GM19193 (cell line): ENCODE results near the gene CTNNBIP1.

ENCODE experiments used
- POLR2A ChIP-seq: IDR thresholded peaks from 4 replicates; pipeline ENCODE4 v1.6.1; 2011; ENCODE audit not compliant: insufficient read depth, insufficient read length; ENCODE audit errors: extremely low read depth

Gene CTNNBIP1

DNA sequence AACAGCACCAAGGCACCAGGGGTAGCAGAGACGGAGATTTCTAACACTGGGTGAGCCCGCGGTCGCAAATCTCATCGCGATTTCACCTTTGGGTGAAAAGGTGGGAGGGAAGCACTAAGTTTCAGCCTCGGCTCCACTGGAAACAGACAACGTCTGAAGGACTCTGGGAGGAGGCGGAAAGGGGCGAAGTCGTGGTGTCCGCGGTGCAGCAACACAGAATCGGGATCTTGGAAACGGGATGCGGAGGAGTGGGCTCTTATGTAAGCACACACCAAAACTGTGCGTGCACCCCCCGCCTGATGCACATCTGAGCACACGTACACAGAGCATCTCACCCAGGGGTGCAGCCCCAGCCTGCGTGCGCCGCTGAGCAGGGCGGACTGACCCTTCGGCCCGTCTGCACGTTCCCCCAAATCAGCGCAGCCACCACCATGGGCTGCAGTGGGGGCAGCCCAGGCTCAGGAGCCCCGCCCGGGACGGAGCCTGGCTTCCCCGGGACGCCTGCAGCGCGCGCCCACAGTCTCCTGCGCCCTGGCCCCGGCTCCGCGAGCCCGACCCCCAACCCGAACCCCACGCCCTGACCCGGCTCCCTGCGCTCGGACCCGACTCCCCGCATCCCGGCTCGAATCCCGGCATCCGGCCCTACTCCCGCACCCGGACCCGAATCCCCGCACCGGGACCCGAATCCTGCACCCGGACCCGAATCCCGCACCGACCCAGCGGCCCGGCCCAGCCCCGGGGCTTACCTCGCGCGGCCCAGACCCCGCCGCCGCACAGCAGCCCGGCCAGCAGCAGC is 87.0 kb downstream of the CTNNBIP1 start:
- no peak for TF ChIP-seq POLR2A

DNA sequence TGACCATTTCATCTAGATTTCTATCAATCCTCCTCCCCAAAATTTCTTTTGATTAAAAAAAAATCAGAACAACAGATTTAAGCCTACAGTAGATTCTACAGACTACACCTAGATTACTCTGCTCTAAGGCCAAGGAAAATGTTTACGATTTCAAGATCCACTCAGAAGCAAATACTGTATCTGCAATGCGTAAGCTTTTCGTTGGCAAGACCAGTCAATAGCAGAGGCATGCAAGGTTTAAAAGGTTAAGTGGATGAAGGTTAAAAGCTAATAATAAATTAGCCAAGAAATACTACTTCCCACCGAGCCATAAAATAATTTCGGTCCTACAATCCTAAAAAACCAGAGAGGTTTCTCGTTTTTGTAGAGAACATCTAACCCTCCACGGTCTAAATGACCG is 87.6 kb downstream of the CTNNBIP1 start:
- no peak for TF ChIP-seq POLR2A

DNA sequence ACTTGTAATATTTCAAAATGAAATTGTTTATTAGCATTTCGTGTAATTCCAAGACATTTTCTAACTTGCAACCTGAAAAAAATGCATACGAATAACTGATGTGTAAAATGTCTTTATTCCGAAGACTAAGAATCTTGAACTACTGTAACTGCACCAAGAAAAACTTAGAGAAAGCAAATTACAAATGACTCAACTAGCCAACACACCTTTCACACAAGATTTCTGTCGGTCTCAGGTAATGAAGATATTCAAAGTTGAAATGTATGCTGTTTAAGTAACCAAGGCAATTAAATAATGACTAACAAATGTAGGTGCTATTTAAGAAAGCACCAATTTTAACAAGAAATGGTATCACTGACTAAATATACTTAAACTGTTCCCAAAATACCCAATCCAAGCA is 88.4 kb downstream of the CTNNBIP1 start:
- TF ChIP-seq POLR2A = no peak

DNA sequence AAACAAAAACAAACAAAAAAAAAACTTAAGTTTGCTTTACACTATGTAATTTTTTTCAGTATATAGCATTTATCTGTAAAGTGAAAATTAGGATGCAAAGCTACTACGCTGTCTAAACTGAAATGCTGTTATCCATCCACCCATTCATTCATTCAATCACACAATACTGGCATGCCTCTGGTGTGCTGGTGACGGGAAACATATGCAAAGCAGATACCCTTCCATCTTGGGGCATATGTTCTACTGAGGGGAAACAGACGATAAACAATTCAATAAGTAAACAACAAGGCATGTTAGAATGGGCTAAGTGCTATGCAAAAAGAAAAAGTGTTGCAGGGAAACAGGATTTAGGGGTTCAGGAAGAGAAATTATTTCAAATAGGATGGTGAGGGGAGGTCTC is 89.5 kb downstream of the CTNNBIP1 start:
- TF ChIP-seq POLR2A = no peak

DNA sequence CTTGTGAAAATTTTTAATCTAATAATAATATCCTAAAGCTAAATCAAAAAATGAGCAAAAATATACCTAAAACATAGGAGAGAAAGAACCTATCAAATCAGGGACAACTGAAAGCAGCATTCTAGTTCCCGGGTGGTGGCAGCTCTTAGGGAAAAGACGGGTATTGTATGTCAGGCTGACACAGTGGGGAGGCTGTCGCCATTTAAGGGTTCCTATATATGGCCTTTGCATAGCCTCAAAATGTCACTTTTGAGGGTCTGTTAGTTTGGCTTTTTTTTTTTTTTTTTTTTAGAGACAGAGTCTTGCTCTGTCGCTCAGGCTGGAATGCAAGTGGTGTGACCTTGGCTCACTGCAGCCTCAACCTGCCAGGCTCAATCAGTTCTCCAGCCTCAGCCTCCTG is 92.3 kb downstream of the CTNNBIP1 start:
- no peak for TF ChIP-seq POLR2A

DNA sequence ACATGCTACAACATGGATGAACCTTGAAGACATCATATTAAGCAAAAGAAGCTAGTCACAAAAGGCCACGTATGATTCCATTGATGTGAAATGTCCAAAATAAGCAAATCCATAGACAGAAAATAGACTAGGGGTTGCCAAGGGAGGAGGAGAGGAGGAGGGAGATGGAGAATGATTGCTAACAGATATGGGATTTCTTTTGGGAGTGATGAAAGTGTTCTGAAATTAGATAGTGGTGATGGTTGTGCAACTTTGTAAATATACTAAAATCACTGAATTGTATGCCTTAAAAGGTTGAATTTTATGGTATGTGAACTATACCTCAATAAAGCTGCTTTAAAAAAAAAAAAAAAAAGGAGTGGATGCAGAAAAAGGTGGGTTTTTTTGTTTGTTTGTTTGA is 93.9 kb downstream of the CTNNBIP1 start:
- no peak for TF ChIP-seq POLR2A

DNA sequence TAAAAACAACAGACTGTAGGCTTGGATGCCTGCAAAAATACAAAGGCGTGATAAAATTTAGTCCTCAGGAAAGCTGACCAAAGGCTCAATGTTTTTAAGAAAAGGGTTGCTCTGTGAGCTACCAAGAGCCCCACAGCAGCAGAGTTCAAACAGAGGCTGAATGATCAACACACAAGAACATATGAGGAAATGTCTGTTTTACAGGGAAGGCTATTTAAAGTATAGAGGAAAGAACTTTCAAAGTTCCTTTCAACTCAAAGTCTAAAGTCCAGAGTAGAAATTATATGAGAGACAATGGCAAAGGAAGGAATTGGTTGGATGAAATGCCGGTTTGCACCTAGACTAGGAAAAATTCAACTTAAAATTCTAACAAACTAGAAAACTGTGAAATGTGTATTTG is 94.9 kb downstream of the CTNNBIP1 start:
- TF ChIP-seq POLR2A = no peak

DNA sequence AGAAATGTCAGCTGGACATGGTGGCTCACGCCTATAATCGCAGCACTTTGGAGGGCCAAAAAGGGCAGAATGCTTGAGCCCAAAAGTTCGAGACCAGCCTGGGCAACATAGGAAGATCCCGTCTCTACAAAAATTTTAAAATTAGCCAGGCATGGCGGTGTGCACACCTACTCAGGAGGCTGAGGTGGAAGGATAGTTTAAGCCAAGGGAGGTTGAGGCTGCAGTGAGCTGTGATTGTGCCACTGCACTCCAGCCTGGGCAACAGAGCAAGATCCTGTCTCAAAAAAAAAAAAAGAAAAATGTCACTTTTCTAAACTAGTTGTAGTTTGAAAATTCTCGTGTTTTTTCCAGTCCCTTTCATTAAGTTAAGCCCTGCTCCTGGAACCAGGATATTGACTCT is 95.5 kb downstream of the CTNNBIP1 start:
- TF ChIP-seq POLR2A = no peak

DNA sequence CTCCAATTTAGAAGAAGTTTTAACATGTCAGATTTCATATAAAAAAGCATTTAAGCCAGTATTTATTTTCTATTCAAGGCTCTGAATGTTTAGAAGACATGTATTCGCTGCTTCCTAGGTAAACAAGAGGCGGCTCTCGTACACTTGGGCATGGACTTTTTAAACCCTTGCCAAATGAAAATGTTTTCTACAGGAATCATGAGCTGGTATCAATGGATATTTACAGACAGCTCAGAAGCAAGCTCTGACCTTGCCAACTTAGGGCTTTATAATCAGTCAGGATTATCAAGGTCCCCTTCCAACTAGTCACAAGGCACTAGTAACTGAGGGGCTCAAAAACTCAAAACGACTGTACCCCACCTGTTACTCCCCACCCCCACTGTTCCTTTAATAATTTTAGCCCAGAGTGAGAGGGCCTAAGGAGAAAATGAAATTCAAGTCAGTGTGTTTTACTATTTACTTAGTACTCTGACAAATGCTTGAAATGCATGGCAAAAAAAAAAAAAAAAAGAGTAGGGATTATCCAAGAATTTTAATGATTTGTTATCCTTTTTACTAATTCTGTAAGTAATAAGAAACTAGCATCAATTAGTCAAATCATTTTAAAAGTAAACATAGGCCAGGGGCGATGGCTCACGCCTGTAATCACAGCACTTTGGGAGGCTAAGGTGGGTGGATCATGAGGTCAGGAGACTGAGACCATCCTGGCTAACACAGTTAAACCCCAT is 98.7 kb downstream of the CTNNBIP1 start:
- no peak for TF ChIP-seq POLR2A

DNA sequence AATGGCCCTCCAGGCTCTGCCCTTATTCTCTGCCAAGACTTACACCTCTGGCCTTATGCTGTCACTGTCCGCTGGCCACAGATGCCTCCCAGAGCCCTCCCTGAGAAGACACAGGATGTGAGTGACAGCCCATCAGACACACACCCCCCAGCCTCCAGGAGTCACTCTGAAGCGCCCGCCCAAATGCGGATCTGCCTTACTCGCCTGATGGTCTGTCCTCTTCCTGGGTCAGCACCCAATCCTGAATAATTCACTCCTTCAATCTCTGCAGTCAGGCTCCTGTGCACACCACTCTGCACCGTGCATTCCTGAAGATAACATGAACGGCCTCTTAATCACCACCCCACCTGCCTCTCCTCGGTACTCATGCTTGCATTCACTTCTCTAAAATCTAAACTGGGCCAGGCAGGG is 101.0 kb downstream of the CTNNBIP1 start:
- TF ChIP-seq POLR2A = no peak

DNA sequence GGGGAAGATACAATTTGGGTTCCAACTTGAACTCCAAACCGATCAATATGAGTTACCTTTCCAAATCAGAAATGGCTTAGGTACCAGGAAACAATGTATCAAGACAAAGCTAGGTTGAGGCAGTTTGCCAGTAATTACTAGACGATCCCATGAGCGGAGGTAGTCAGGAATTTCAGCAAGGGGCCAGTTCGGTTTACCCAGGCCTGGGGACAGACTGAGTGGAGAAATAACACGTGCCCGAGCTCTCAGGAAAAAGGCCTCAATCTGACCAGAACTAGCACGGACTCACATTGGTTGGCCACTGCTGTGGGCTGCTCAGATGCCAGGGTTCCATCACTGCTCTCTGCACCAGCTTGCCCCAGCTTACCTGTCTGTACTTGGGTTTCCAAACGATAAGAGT is 101.6 kb downstream of the CTNNBIP1 start:
- no peak for TF ChIP-seq POLR2A

DNA sequence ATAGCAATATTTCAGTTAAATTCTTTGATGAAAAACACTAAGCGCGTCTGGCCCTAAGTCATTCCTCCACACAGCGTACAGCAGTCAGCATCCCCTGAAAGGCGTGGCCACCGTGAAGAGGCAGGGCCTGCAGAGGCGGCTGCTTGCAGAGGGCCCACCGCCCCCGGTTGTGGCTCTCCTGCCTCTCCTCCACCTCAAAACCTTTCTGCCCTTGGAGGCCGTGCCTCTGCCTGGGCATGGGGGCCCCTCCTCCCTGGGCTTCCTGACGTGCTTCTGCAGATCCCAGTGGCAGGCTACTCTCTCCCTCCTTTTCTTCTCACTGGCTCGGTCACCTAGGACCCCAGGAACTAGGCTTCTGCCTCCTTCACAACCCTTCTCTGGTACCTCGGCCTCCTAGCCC is 102.5 kb downstream of the CTNNBIP1 start:
- no peak for TF ChIP-seq POLR2A

DNA sequence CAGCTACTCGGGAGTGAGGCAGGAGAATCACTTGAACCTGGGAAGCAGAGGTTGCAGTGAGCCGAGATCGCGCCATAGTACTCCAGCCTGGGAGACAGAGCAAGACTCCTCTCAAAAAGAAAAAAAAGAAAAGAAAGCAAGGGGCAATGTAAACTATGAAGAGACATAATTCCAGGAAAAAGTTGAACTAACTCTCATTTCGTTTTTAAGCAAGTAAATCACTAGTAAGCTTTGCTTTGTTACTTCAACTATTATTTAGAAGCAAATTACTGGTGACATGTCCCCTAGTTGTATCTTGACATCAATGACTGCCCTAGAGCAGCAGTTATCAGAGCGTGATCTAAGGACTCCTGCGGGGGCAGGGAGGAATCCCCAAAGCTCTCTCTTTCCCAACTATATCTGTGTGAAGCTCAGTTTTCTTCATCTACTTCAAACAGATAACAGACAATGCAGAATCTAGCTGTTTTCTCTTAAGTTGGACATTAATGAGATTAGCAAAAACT is 105.0 kb downstream of the CTNNBIP1 start:
- no peak for TF ChIP-seq POLR2A

DNA sequence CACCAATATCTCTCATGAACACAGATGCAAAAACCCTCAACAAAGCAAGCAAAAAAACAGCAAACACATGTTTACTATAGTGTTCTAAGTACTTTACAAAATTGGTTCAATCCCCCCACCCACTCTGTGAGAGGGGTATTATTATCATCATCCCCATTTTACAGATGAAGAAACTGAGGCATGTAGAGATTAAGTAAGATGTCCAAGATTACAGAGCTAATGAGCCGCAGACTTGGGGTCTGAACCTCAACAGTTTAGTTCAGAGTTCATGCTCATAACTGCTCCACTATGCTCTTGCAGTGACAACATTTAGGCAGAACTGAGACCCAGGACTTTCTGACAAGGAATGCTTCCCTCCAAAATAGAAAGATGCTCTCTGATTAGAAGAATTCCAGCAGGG is 108.2 kb downstream of the CTNNBIP1 start:
- no peak for TF ChIP-seq POLR2A
